GM23338 (cell line): ENCODE data around the gene CEP135. TPM values are rescaled to one million over a fixed set of nuclear protein-coding genes. Genes with fewer than 3 reads are reported as not detected.

Experiments
- ATAC-seq: fragments of 200-7000 bp; cut with Tn5 transposase; 3 replicates; pipeline ENCODE4 v1.9.1; 2020
- DNase-seq: peaks from one replicate; pipeline ENCODE4 v3.0.0-alpha.2; 2015; ENCODE audit warnings: low spot score
- H2AFZ ChIP-seq: fragments of 200-600 bp; sonication (generic); 2 replicates; pipeline ENCODE4 v1.8.0; 2016; ENCODE audit warnings: antibody characterized with exemption, mild to moderate bottlenecking, moderate library complexity
- H3F3A ChIP-seq: fragments of 200-600 bp; sonication (generic); replicated peaks from 2 replicates; pipeline ENCODE4 v1.8.0; 2017; ENCODE audit warnings: antibody characterized with exemption, mixed run types, low read depth
- H3K27ac ChIP-seq: fragments of 200-600 bp; sonication (generic); 2 replicates; pipeline ENCODE4 v1.6.1; 2016; ENCODE audit warnings: low read depth
- H3K27me3 ChIP-seq: fragments of 200-600 bp; sonication (generic); 2 replicates; pipeline ENCODE4 v1.8.0; 2016; ENCODE audit warnings: mild to moderate bottlenecking, mixed run types, moderate library complexity; ENCODE audit not compliant: insufficient read depth
- H3K36me3 ChIP-seq: fragments of 200-600 bp; sonication (generic); 2 replicates; pipeline ENCODE4 v1.8.0; 2016; ENCODE audit warnings: mild to moderate bottlenecking; ENCODE audit not compliant: insufficient read depth
- H3K4me1 ChIP-seq: fragments of 200-600 bp; sonication (generic); 2 replicates; pipeline ENCODE4 v1.8.0; 2016; ENCODE audit warnings: mild to moderate bottlenecking, moderate library complexity; ENCODE audit not compliant: insufficient read depth
- H3K4me2 ChIP-seq: fragments of 200-600 bp; sonication (generic); 2 replicates; pipeline ENCODE4 v1.7.1; 2017; ENCODE audit warnings: mixed run types
- H3K4me3 ChIP-seq: fragments of 200-600 bp; sonication (generic); 2 replicates; pipeline ENCODE4 v1.6.1; 2016; ENCODE audit warnings: mixed run types
- H3K79me2 ChIP-seq: fragments of 200-600 bp; sonication (generic); replicated peaks from 2 replicates; pipeline ENCODE4 v1.8.0; 2017; ENCODE audit warnings: mild to moderate bottlenecking; ENCODE audit not compliant: insufficient read depth
- H3K9me2 ChIP-seq: fragments of 200-600 bp; sonication (generic); 2 replicates; pipeline ENCODE4 v1.8.0; 2017; ENCODE audit not compliant: insufficient read depth
- H4K20me1 ChIP-seq: fragments of 200-600 bp; sonication (generic); replicated peaks from 2 replicates; pipeline ENCODE4 v1.8.0; 2017; ENCODE audit warnings: mild to moderate bottlenecking; ENCODE audit not compliant: insufficient read depth
- H3K27ac Mint-ChIP-seq: 2 replicates; pipeline ENCODE4 v1.8.0; 2020; ENCODE audit warnings: inconsistent platforms, mild to moderate bottlenecking, moderate library complexity, mixed read lengths
- H3K27me3 Mint-ChIP-seq: 3 replicates; pipeline ENCODE4 v1.8.0; 2022; ENCODE audit warnings: low read depth, mild to moderate bottlenecking, moderate library complexity, mixed read lengths, inconsistent platforms; ENCODE audit not compliant: insufficient read depth, poor library complexity
- H3K36me3 Mint-ChIP-seq: 3 replicates; pipeline ENCODE4 v1.8.0; 2021; ENCODE audit warnings: low read depth, mild to moderate bottlenecking, inconsistent platforms, moderate library complexity, mixed read lengths
- H3K4me1 Mint-ChIP-seq: 3 replicates; pipeline ENCODE4 v1.8.0; 2020; ENCODE audit warnings: mild to moderate bottlenecking, inconsistent platforms, mixed read lengths
- H3K4me3 Mint-ChIP-seq: 3 replicates; pipeline ENCODE4 v1.8.0; 2021; ENCODE audit warnings: moderate library complexity, mild to moderate bottlenecking, inconsistent platforms, mixed read lengths
- H3K9me3 Mint-ChIP-seq: 3 replicates; pipeline ENCODE4 v1.8.0; 2020; ENCODE audit warnings: moderate library complexity, mild to moderate bottlenecking, inconsistent platforms, mixed read lengths
- CREB1 ChIP-seq: fragments of 250-450 bp; sonication (Bioruptor Pico); IDR thresholded peaks from 2 replicates; pipeline ENCODE4 v1.5.0; 2020; ENCODE audit warnings: low read depth, mild to moderate bottlenecking, moderate library complexity
- ETS1 ChIP-seq: IDR thresholded peaks from 2 replicates; pipeline ENCODE4 v1.6.1; 2016; ENCODE audit warnings: antibody characterized with exemption
- EZH2 ChIP-seq: fragments of 200-600 bp; sonication (generic); IDR thresholded peaks from one replicate; pipeline ENCODE4 v1.8.0; 2017; ENCODE audit warnings: antibody characterized with exemption, mild to moderate bottlenecking, low read depth; ENCODE audit not compliant: unreplicated experiment
- EZH2phosphoT487 ChIP-seq: fragments of 200-600 bp; sonication (generic); IDR thresholded peaks from one replicate; pipeline ENCODE4 v1.8.1; 2018; ENCODE audit warnings: antibody characterized with exemption; ENCODE audit not compliant: unreplicated experiment
- JUNB ChIP-seq: IDR thresholded peaks from one replicate; pipeline ENCODE4 v1.6.1; 2016; ENCODE audit warnings: antibody characterized with exemption; ENCODE audit not compliant: unreplicated experiment
- NANOG ChIP-seq: IDR thresholded peaks from 2 replicates; pipeline ENCODE4 v1.6.1; 2016; ENCODE audit warnings: antibody characterized with exemption, borderline replicate concordance
- POLR2AphosphoS5 ChIP-seq: IDR thresholded peaks from 2 replicates; pipeline ENCODE4 v1.6.1; 2016; ENCODE audit warnings: antibody characterized with exemption, low read depth
- ZNF114 ChIP-seq: fragments of 250-450 bp; sonication (Bioruptor Pico); IDR thresholded peaks from 2 replicates; pipeline ENCODE4 v1.5.0; 2020; ENCODE audit warnings: mild to moderate bottlenecking, moderate library complexity
- ZNF331 ChIP-seq: fragments of 250-450 bp; sonication (Bioruptor Pico); IDR thresholded peaks from 2 replicates; pipeline ENCODE4 v1.5.0; 2020; ENCODE audit warnings: low read depth, mild to moderate bottlenecking, moderate library complexity
- ZNF462 ChIP-seq: fragments of 250-450 bp; sonication (Bioruptor Pico); IDR thresholded peaks from 2 replicates; pipeline ENCODE4 v1.5.0; 2020; ENCODE audit warnings: mild to moderate bottlenecking, moderate library complexity
- polyA plus RNA-seq: library from polyadenylated mRNA; unstranded; fragments of >200 nt; fragmentation: Nextera tagmentation; extraction: Ambion mirVana; gene quantifications from 2 replicates; pipeline ENCODE4 v1.2.1, GENCODE V29; 2016
- total RNA-seq: library from RNA; depleted of rRNA; stranded (reverse); fragments of >200 nt; shearing (Covaris generic); gene quantifications from 2 replicates; pipeline ENCODE4 v1.2.3, GENCODE V29; 2014
- TF ChIP-seq, protein P1 (sequence below), 2 experiments: fragments of 200-600 bp in 1 of 2; sonication (generic) in 1 of 2; conservative IDR thresholded peaks; 2 replicates each; pipeline versions ENCODE4 v1.5.1 to v1.6.1; 2016 to 2017; ENCODE audit warnings: antibody characterized with exemption in 2 of 2, low read depth in 2 of 2, mild to moderate bottlenecking in 2 of 2, moderate library complexity in 1 of 2
- TF ChIP-seq, protein P2 (sequence below): IDR thresholded peaks from one replicate; pipeline ENCODE4 v1.6.1; 2018; ENCODE audit warnings: antibody characterized with exemption; ENCODE audit not compliant: unreplicated experiment

CEP135 gene
- total and polyA plus RNA-seq, 2 experiments from 2014 or later: 11.8 to 15.7 TPM

DNA sequence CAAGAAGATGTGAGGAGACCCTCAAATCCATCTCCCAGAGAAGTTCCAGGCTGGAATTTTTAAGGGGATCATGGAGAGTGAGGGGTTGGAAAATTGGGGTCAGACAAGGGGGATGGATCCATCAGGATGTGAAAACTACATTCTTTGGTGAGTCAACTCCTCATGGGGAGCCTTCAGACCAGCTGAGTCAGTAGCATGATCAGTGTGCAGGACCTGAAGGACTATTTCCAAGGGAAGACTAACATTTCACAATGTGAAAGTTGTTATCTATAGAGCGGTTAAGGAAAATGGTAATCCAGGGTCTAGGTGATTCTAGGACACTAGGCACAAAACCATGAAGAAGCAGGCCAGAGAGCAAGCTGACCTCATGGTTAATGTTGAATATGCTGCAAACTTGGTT lies 38.6 kb upstream of the CEP135 start (continued):
- TF ChIP-seq ZNF462 (CRISPR knock-in tag): no peak
- no peak for TF ChIP-seq NANOG
- TF ChIP-seq ETS1: no peak
- TF ChIP-seq JUNB: no peak
- TF ChIP-seq, protein P1, sequence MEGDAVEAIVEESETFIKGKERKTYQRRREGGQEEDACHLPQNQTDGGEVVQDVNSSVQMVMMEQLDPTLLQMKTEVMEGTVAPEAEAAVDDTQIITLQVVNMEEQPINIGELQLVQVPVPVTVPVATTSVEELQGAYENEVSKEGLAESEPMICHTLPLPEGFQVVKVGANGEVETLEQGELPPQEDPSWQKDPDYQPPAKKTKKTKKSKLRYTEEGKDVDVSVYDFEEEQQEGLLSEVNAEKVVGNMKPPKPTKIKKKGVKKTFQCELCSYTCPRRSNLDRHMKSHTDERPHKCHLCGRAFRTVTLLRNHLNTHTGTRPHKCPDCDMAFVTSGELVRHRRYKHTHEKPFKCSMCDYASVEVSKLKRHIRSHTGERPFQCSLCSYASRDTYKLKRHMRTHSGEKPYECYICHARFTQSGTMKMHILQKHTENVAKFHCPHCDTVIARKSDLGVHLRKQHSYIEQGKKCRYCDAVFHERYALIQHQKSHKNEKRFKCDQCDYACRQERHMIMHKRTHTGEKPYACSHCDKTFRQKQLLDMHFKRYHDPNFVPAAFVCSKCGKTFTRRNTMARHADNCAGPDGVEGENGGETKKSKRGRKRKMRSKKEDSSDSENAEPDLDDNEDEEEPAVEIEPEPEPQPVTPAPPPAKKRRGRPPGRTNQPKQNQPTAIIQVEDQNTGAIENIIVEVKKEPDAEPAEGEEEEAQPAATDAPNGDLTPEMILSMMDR (conservative IDR thresholded peaks at IDR 0.05; ENCODE audit: low read depth in 2 of 2): no peak
- no peak for TF ChIP-seq EZH2
- no peak for TF ChIP-seq POLR2AphosphoS5

- no peak for ATAC-seq
- Mint-ChIP-seq H3K4me1 (no peaks in the 10 kb centered on the region), H3K36me3 (no peaks in the 10 kb centered on the region), H3K9me3 (no peaks in the 10 kb centered on the region; the same call in 2 of the 3 replicates), H3K27me3 (peaks cover 1% of the 10 kb centered on the region), H3K4me3 (no peak overlapping the region), H3K27ac (no peak overlapping the region)
- Histone ChIP-seq H4K20me1 (no peaks in the 10 kb centered on the region), H3K36me3 (no peaks in the 10 kb centered on the region), H2AFZ (no peak overlapping the region), H3K27ac (no peak overlapping the region), H3K9me2 (no peaks in the 10 kb centered on the region), H3F3A (no peaks in the 10 kb centered on the region), H3K4me2 (no peak overlapping the region), H3K27me3 (no peaks in the 10 kb centered on the region), H3K79me2 (no peaks in the 10 kb centered on the region), H3K4me1 (no peaks in the 10 kb centered on the region), H3K4me3 (no peak overlapping the region)
- no peak for DNase-seq
- TF ChIP-seq ETS1: no peak
- no peak for TF ChIP-seq EZH2phosphoT487
- TF ChIP-seq ZNF114 (CRISPR knock-in tag): no peak
- no peak for TF ChIP-seq ZNF331 (CRISPR knock-in tag)
- TF ChIP-seq, protein P2, sequence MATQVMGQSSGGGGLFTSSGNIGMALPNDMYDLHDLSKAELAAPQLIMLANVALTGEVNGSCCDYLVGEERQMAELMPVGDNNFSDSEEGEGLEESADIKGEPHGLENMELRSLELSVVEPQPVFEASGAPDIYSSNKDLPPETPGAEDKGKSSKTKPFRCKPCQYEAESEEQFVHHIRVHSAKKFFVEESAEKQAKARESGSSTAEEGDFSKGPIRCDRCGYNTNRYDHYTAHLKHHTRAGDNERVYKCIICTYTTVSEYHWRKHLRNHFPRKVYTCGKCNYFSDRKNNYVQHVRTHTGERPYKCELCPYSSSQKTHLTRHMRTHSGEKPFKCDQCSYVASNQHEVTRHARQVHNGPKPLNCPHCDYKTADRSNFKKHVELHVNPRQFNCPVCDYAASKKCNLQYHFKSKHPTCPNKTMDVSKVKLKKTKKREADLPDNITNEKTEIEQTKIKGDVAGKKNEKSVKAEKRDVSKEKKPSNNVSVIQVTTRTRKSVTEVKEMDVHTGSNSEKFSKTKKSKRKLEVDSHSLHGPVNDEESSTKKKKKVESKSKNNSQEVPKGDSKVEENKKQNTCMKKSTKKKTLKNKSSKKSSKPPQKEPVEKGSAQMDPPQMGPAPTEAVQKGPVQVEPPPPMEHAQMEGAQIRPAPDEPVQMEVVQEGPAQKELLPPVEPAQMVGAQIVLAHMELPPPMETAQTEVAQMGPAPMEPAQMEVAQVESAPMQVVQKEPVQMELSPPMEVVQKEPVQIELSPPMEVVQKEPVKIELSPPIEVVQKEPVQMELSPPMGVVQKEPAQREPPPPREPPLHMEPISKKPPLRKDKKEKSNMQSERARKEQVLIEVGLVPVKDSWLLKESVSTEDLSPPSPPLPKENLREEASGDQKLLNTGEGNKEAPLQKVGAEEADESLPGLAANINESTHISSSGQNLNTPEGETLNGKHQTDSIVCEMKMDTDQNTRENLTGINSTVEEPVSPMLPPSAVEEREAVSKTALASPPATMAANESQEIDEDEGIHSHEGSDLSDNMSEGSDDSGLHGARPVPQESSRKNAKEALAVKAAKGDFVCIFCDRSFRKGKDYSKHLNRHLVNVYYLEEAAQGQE: no peak
- no peak for TF ChIP-seq CREB1 (CRISPR knock-in tag)
- no peak for TF ChIP-seq EZH2
- no peak for TF ChIP-seq NANOG
These were observed 36.5 kb upstream of the CEP135 start for GRCh38 chr4:55912249-55912648.
